ENCODE measurements around the gene MXRA7.
"Not testable (repeated sequence)": the region's sequence is repeated elsewhere in the genome, so short reads cannot be mapped to it uniquely, and the experiment has no call there.

MXRA7 gene

GRCh38 chr17:76716146-76716838, 5.5 kb upstream of the MXRA7 start:
- DNase-seq (ENCODE audit: low read depth in 2 of 2) = peak; percentile 73

- DNase-seq (ENCODE audit: low read depth in 2 of 2) = no peak
Measured at GRCh38 chr17:76715496-76715830, 4.7 kb upstream of the MXRA7 start.

GRCh38 chr17:76714822-76715495, 4.2 kb upstream of the MXRA7 start:
- peak; percentile 45 to 64 for DNase-seq (ENCODE audit: low read depth in 2 of 2)

- DNase-seq (ENCODE audit: low read depth in 2 of 2) = no peak
Measured at GRCh38 chr17:76714336-76714735, 3.6 kb upstream of the MXRA7 start.

GRCh38 chr17:76713765-76714164, 3.0 kb upstream of the MXRA7 start:
- no peak for DNase-seq (ENCODE audit: low read depth in 2 of 2)

GRCh38 chr17:76712321-76712720, 1.6 kb upstream of the MXRA7 start:
- DNase-seq (ENCODE audit: low read depth in 2 of 2) = not testable (repeated sequence)

- not testable (repeated sequence) for DNase-seq (ENCODE audit: low read depth in 2 of 2)
Measured at GRCh38 chr17:76709951-76710862, 558 bp downstream of the MXRA7 start.

GRCh38 chr17:76709077-76709950, 1.5 kb downstream of the MXRA7 start:
- DNase-seq (ENCODE audit: low read depth in 2 of 2) = no peak

GRCh38 chr17:76707985-76708807, 2.6 kb downstream of the MXRA7 start:
- no peak for DNase-seq (ENCODE audit: low read depth in 2 of 2)

- DNase-seq (ENCODE audit: low read depth in 2 of 2) = no peak
Measured at GRCh38 chr17:76706817-76707216, 3.9 kb downstream of the MXRA7 start.

- DNase-seq (ENCODE audit: low read depth in 2 of 2) = no peak
Measured at GRCh38 chr17:76704805-76705204, 6.0 kb downstream of the MXRA7 start.

GRCh38 chr17:76702941-76703637, 7.7 kb downstream of the MXRA7 start:
- DNase-seq (ENCODE audit: low read depth in 2 of 2) = no peak

GRCh38 chr17:76702076-76702475, 8.7 kb downstream of the MXRA7 start:
- DNase-seq (ENCODE audit: low read depth in 2 of 2) = no peak

GRCh38 chr17:76701471-76701967, 9.2 kb downstream of the MXRA7 start:
- DNase-seq (ENCODE audit: low read depth in 2 of 2) = no peak

- peak in 1 of 2 donors; percentile 22 for DNase-seq (ENCODE audit: low read depth in 2 of 2)
Measured at GRCh38 chr17:76700617-76701470, 9.9 kb downstream of the MXRA7 start.

GRCh38 chr17:76700270-76700616, 10.5 kb downstream of the MXRA7 start:
- DNase-seq (ENCODE audit: low read depth in 2 of 2) = no peak

GRCh38 chr17:76698466-76698977, 12.2 kb downstream of the MXRA7 start:
- DNase-seq (ENCODE audit: low read depth in 2 of 2) = not testable (repeated sequence)

- DNase-seq (ENCODE audit: low read depth in 2 of 2) = no peak
Measured at GRCh38 chr17:76697702-76698465, 12.9 kb downstream of the MXRA7 start.

All from stimulated activated CD8-positive, alpha-beta memory T cell treated with anti-CD3 and anti-CD28 coated beads, Interleukin-7, amount 100 ng/mL, for 4 hours (primary cell).